Progenitor cell of endocrine pancreas (in vitro differentiated cells): ENCODE results near the gene ADH4. TPM values are rescaled to one million over a fixed set of nuclear protein-coding genes. Genes with fewer than 3 reads are reported as not detected.
A peak's percentile ranks its signal among the peaks of the same experiment; 100 is the strongest.
"Not testable (repeated sequence)": the region's sequence is repeated elsewhere in the genome, so short reads cannot be mapped to it uniquely, and the experiment has no call there.

Experiments used
- DNase-seq: peaks from one replicate; pipeline ENCODE4 v3.0.0; 2021; ENCODE audit warnings: low spot score; ENCODE audit not compliant: unreplicated experiment
- H3K27ac Mint-ChIP-seq: 2 replicates; pipeline ENCODE4 v1.8.0; 2021; ENCODE audit warnings: mild to moderate bottlenecking, moderate library complexity, mixed read lengths
- H3K27me3 Mint-ChIP-seq: 2 replicates; pipeline ENCODE4 v1.8.0; 2021; ENCODE audit warnings: mixed read lengths
- H3K36me3 Mint-ChIP-seq: 2 replicates; pipeline ENCODE4 v1.8.0; 2022; ENCODE audit warnings: mixed read lengths; ENCODE audit not compliant: insufficient read depth
- H3K4me1 Mint-ChIP-seq: 2 replicates; pipeline ENCODE4 v1.8.0; 2021; ENCODE audit warnings: low read depth, mixed read lengths
- H3K4me3 Mint-ChIP-seq: 2 replicates; pipeline ENCODE4 v1.8.0; 2021; ENCODE audit warnings: low read depth, mild to moderate bottlenecking, moderate library complexity, mixed read lengths
- H3K9me3 Mint-ChIP-seq: 2 replicates; pipeline ENCODE4 v1.8.0; 2021; ENCODE audit warnings: low read depth, mixed read lengths
- CTCF ChIP-seq: fragments of 200-600 bp; sonication (generic); IDR thresholded peaks from one replicate; pipeline ENCODE4 v1.5.0; 2021; ENCODE audit warnings: antibody characterized with exemption, mild to moderate bottlenecking; ENCODE audit not compliant: unreplicated experiment
- total RNA-seq: library from RNA; stranded (reverse); gene quantifications from 2 replicates; pipeline ENCODE4 v1.2.1, GENCODE V29; 2021

ADH4 gene
- total RNA-seq, 1 donor from 2014 or later = not detected

GRCh38 chr4:99102634-99103033, 41.5 kb downstream of the ADH4 start:
- H3K9me3 Mint-ChIP-seq = no peaks in the 10 kb centered on the region
- H3K4me1 Mint-ChIP-seq = no peaks in the 10 kb centered on the region
- H3K36me3 Mint-ChIP-seq = peaks cover 4% of the 10 kb centered on the region
- TF ChIP-seq CTCF = no peak
- no peaks in the 10 kb centered on the region for H3K27me3 Mint-ChIP-seq
- no peak overlapping the region for H3K27ac Mint-ChIP-seq
- no peak overlapping the region for H3K4me3 Mint-ChIP-seq
- DNase-seq = no peak

- Mint-ChIP-seq H3K4me3 (no peak overlapping the region), H3K4me1 (no peaks in the 10 kb centered on the region), H3K27me3 (no peaks in the 10 kb centered on the region), H3K9me3 (peaks cover 7% of the 10 kb centered on the region), H3K27ac (no peak overlapping the region), H3K36me3 (peaks cover 8% of the 10 kb centered on the region)
- DNase-seq = no peak
- TF ChIP-seq CTCF = no peak
Observed at GRCh38 chr4:99100876-99101275, 43.2 kb downstream of the ADH4 start.

- DNase-seq, H3K27me3 Mint-ChIP-seq, H3K9me3 Mint-ChIP-seq, H3K27ac Mint-ChIP-seq, H3K4me1 Mint-ChIP-seq, H3K4me3 Mint-ChIP-seq, H3K36me3 Mint-ChIP-seq: not testable (repeated sequence)
Observed at GRCh38 chr4:99099814-99100213, 44.3 kb downstream of the ADH4 start.

DNA sequence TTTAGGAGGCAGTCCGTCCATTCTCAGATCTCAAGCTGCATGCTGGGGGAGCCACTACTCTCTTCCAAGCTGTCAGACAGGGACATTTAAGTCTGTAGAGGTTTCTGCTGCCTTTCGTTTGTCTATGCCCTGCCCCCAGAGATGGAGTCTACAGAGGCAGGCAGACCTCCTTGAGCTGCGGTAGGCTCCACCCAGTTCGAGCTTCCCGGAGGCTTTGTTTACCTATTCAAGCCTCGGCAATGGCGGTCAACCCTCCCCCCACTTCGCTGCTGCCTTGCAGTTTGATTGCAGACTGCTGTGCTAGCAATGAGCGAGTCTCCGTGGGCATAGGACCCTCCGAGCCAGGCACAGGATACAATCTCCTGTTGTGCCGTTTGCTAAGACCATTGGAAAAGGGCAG, 44.8 kb downstream of the ADH4 start:
- no peak for DNase-seq
- peaks cover 7% of the 10 kb centered on the region for H3K9me3 Mint-ChIP-seq
- H3K4me3 Mint-ChIP-seq = no peak overlapping the region
- no peaks in the 10 kb centered on the region for H3K27me3 Mint-ChIP-seq
- H3K27ac Mint-ChIP-seq = no peak overlapping the region
- peaks cover 8% of the 10 kb centered on the region for H3K36me3 Mint-ChIP-seq
- no peaks in the 10 kb centered on the region for H3K4me1 Mint-ChIP-seq
- no peak for TF ChIP-seq CTCF

DNA sequence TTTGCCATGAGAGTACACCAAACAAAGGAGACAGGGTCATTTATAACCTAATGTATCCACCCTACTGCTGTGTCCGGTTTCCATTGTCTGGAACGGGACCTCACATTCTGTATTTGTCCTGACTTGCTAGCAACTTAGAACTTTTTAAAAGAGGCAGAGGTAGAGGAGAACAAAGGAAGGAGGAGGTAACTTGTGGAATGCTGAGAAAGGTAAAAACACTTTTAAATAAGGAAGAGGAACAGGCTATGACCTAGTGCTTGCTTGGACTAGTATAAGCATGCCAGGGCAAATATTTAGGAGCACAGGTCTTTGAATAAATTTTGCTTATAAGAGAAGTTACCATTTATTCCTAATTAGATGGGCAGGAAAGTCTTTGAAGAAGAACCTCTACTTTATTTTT, 52.3 kb downstream of the ADH4 start:
- H3K36me3 Mint-ChIP-seq, H3K9me3 Mint-ChIP-seq, H3K27me3 Mint-ChIP-seq, DNase-seq: not testable (repeated sequence)
- peaks cover 31% of the 10 kb centered on the region for H3K4me1 Mint-ChIP-seq
- H3K27ac Mint-ChIP-seq = peak overlapping the region; percentile 35
- peak overlapping the region; percentile 9 for H3K4me3 Mint-ChIP-seq

GRCh38 chr4:99091216-99091575, 52.9 kb downstream of the ADH4 start:
- Mint-ChIP-seq H3K36me3 (peaks cover 7% of the 10 kb centered on the region), H3K4me3 (peak overlapping the region; percentile 60), H3K27me3 (no peaks in the 10 kb centered on the region), H3K27ac (peak overlapping the region; percentile 88), H3K4me1 (peaks cover 35% of the 10 kb centered on the region), H3K9me3 (peaks cover 3% of the 10 kb centered on the region)
- DNase-seq = no peak
- no peak for TF ChIP-seq CTCF
